Fibroblast of lung (primary cell): ENCODE measurements around the gene POLR2I.

Experiments used
- EZH2 ChIP-seq: IDR thresholded peaks from 2 replicates; pipeline ENCODE4 v1.5.1; 2012; ENCODE audit warnings: low read length, control low read depth, mild to moderate bottlenecking; ENCODE audit errors: missing control alignments
- TF ChIP-seq, protein P1 (sequence below), 2 donors: IDR thresholded peaks in 1 of 2; conservative IDR thresholded peaks in 1 of 2; 1 replicate in 1 of 2; 2 replicates in 1 of 2; pipeline ENCODE4 v1.5.1; 2011 to 2012; ENCODE audit warnings: low read length in 2 of 2, control low read depth in 1 of 2, inconsistent platforms in 1 of 2, low read depth in 1 of 2, mild to moderate bottlenecking in 1 of 2

DNA sequence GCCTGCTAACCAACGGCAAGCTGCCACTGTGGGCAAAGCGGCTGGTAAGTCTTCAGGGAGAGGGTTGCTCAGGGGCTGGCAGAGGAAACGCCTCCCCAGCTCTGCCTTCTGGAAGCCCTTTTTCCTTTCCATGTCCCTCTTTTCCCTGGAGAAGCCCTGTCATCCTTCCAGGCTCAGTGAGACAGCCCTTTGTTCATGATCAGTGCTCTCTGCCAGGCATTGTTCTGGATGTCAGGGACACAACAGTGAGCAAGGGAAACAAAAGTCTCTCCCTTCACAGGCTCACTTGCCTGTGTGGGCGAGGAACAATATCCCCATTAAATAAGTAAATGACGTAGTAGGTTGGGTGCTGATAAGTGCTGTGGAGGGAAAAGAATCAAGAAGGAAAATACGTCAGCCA lies 17.6 kb downstream of the POLR2I start:
- TF ChIP-seq, protein P1, sequence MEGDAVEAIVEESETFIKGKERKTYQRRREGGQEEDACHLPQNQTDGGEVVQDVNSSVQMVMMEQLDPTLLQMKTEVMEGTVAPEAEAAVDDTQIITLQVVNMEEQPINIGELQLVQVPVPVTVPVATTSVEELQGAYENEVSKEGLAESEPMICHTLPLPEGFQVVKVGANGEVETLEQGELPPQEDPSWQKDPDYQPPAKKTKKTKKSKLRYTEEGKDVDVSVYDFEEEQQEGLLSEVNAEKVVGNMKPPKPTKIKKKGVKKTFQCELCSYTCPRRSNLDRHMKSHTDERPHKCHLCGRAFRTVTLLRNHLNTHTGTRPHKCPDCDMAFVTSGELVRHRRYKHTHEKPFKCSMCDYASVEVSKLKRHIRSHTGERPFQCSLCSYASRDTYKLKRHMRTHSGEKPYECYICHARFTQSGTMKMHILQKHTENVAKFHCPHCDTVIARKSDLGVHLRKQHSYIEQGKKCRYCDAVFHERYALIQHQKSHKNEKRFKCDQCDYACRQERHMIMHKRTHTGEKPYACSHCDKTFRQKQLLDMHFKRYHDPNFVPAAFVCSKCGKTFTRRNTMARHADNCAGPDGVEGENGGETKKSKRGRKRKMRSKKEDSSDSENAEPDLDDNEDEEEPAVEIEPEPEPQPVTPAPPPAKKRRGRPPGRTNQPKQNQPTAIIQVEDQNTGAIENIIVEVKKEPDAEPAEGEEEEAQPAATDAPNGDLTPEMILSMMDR (conservative IDR thresholded peaks at IDR 0.05 in 1 of 2, IDR thresholded peaks at IDR 0.05 in 1 of 2; ENCODE audit: low read depth in 1 of 2, low read length in 2 of 2) = no peak
- TF ChIP-seq EZH2 = no peak
